ENCODE data around the gene CBX1.
A peak's percentile ranks its signal among the peaks of the same experiment; 100 is the strongest.

CBX1 gene

DNA sequence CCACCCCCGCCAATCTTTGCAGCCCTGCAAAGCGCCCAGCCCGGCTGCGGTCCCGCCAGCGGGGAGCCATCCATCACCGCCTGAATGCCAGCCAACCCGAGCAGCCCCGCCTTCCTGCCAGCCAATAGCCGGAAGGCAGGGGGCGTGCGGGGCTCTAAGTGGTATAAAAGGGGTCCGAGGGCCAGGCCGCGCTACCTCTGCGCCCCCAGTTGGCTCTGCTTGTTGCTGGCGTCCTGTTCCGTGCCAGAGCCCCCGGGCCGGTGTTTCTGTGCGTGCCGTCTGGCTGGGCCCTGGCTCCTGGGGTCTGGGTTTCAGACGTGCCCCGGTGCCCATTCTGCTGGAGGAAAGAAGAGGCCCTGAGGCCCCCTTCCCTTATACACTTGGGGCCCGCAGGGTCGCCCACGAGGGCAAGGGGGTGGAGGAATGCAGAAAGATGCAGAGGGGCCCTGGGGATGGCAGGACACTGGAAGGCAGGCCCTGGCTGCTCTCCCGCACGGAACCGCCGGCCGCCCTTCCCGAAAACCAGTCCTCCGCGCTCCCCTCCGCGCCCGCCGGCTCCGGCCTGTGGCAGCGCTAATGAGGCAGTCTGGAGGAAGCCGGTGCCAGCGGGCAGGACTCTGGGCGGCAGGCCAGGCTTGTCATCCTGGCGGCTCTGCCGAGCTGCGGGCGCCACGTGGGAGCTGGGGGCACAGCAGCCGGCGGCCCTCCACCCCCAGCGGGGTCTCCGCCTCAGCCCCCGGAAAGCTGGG, 77.7 kb downstream of the CBX1 start:
- H3K4me3 ChIP-seq (ENCODE audit: low read depth, low read length) = peak overlapping the region; percentile 49
- no peak for DNase-seq (ENCODE audit: low read depth)
- TF ChIP-seq, protein P1, sequence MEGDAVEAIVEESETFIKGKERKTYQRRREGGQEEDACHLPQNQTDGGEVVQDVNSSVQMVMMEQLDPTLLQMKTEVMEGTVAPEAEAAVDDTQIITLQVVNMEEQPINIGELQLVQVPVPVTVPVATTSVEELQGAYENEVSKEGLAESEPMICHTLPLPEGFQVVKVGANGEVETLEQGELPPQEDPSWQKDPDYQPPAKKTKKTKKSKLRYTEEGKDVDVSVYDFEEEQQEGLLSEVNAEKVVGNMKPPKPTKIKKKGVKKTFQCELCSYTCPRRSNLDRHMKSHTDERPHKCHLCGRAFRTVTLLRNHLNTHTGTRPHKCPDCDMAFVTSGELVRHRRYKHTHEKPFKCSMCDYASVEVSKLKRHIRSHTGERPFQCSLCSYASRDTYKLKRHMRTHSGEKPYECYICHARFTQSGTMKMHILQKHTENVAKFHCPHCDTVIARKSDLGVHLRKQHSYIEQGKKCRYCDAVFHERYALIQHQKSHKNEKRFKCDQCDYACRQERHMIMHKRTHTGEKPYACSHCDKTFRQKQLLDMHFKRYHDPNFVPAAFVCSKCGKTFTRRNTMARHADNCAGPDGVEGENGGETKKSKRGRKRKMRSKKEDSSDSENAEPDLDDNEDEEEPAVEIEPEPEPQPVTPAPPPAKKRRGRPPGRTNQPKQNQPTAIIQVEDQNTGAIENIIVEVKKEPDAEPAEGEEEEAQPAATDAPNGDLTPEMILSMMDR (IDR thresholded peaks at IDR 0.05; ENCODE audit: low read depth, low read length, missing control alignments) = peak; percentile 11

DNA sequence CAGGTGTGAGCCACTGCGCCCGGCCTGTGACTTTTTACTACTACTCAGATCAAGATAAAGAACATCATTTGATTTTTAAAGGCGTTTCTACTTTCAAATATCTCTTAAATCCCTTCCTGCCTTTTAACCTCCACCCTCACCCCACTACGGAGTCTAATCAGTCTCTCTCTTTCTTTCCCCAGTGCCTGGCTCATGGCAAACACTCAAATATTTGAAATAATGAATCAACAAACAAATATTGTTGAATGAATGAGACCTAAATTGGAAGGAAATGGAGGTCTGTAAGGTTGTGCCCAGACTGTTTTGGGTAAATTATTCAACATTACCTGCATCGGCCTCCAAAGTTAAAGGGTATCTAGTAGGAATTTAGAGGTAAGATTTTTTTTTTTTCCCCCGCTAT, 78.4 kb downstream of the CBX1 start:
- no peak for DNase-seq (ENCODE audit: low read depth)
- TF ChIP-seq, protein P1 (IDR thresholded peaks at IDR 0.05; ENCODE audit: low read depth, low read length, missing control alignments) = no peak
- no peak overlapping the region for H3K4me3 ChIP-seq (ENCODE audit: low read depth, low read length)

DNA sequence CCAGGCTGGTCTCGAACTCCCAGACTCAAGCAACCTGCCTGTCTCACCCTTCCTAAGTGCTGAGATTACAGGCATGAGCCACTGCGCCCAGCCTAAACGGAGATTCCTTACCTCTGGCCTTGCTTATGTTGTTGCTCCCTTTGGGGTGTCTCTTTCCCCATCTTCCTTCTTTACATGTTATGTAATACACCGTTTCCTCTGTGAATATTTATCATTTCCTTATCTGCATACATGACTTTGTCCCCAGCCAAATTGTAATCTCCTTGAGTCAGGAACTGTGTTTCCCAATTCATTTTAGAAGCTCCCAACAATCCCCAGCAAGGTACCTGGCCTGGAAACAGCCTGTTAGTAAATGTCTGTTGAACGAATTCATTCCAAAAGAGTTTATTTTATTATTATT, 79.3 kb downstream of the CBX1 start:
- no peak overlapping the region for H3K4me3 ChIP-seq (ENCODE audit: low read depth, low read length)
- no peak for DNase-seq (ENCODE audit: low read depth)
- TF ChIP-seq, protein P1 (IDR thresholded peaks at IDR 0.05; ENCODE audit: low read depth, low read length, missing control alignments) = no peak

Data from GM12864 (cell line).